Erythroblast (primary cell): Measurements from ENCODE around the gene DPP7.

Experiments used
- DNase-seq, 2 experiments: peaks; one replicate each; lab custom pipeline; 2025; lab: John Stamatoyannopoulos, UW
- GATA1 ChIP-seq: IDR thresholded peaks from 2 replicates; pipeline ENCODE4 v1.6.1; 2011; ENCODE audit warnings: low read depth, mild to moderate bottlenecking, control low read depth, low read length, moderate library complexity
- POLR2A ChIP-seq: IDR thresholded peaks from 2 replicates; pipeline ENCODE4 v1.6.1; 2011; ENCODE audit warnings: mild to moderate bottlenecking, low read length

DPP7 gene

DNA sequence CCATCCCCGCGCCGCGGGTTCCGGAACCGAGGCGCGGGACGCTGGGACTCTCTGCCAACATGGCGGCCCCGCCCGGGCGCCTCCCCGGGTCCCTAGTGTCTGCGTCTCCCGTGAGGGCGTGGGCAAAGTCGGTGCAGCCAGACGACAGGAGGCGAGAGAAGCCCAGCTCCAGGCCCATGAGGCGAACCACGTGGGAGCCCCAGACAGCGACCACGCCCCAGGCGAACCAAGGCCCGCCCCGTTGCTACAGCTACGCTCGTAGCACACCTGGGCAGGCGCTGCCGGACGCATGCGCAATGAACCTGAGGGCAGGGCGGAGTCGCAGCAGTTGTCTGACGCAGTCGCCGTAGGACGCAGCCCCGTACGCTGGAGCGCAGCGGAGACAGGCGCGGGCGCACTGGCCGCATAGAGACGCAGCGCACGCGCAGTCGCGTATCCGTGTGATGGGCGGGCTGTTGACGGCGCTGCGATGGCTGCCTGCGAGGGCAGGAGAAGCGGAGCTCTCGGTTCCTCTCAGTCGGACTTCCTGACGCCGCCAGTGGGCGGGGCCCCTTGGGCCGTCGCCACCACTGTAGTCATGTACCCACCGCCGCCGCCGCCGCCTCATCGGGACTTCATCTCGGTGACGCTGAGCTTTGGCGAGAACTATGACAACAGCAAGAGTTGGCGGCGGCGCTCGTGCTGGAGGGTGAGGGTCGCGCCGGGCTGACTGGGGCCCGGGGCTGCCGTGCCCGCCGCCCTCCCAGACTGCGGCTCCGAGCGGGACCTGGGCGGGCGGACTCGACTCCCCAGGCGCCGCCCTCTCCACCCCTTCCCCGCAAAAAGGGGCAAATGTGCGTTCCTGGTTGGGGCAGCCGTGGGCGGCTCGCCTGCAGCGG, 27.8 kb downstream of the DPP7 start, which contains the start of gene MAN1B1:
Gene MAN1B1, plus strand, starts transcription at position 455 of the 878 bp plus-strand sequence. Its CDS starts 15 bp downstream, at position 470.
- DNase-seq = peak; percentile 99 to 100
- peak; percentile 80 for TF ChIP-seq POLR2A
- TF ChIP-seq GATA1 = no peak

DNA sequence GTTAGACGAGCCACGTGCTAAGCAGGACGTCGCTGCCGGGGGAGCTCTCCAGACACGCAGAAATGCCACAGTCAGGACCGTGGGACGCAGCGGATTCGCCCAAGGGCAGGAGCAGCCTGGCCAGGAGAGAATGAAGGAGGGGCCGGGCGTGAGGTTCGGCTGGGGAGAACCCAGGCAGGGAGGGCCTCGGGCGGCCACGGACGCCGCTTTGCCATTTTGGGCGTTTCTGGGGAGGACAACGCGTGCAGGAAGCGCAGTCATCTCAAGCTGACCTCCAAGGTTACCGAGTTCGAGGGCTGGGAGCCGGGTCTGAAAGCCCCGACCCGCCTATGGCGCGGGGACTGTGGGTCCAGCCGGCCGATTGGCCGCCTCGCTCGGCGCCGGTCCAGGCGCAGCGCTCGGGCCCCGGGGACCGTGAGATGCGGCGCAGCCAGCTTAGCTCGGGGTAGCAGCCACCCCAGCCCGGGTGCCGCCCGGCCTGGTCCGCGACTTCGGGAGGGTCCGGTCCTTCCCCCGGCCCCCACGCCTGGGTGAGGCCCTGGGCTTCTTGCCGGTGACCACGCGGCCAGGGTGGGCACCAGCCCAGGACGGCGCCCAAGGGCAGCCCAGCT, 28.5 kb downstream of the DPP7 start:
- no peak for TF ChIP-seq POLR2A
- TF ChIP-seq GATA1 = no peak
- DNase-seq = peak; percentile 70 to 72

DNA sequence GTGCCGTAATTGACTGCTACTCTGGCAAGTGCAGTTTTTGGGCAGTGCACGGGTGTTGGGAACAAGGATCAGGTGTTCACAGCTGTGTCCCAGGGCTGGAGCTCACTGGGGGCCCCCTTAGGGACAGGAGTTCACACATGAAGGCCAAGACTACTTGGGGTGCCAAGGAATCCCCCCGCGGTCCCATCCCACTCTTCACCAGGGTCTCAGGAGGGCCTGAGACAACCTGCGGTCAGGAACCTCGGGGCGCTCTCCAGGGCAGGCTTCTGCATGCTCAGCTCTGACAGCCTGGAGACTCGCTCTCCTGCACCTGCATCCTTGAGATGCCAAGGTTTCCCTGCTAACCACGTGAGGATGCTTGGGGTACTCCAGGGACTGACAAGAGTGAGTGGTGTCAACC, 30.0 kb downstream of the DPP7 start:
- DNase-seq = no peak
- no peak for TF ChIP-seq GATA1
- TF ChIP-seq POLR2A = no peak

DNA sequence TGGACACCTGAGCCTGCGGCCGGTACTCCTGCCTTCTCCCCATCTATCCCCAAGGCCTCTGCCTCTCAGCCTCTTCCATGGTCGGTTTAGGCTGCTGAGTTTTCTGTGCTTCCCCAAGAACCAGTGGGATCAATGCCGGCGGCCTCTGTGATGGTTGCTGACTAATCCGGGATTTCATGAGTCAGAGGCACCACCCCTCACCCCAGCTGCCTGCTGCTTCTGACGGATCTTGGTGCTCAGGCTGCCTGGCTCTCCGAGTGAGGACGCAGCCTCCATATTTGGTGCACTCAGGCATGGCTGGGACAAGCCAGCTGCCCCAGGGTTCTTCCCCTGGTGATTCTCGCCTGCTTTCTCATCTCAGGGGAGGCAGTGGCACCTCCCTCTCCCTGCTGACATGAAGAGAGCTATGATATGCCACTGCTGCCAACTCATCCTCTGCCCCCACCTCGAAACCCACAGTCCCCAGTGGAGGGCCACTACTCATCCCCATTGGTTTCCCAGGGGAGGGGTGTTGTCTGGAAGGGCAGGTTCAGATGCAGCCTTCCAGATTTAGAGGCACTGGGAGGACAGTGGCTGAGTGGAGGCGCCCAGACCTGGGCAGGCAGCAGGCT, 31.0 kb downstream of the DPP7 start:
- TF ChIP-seq POLR2A (no peak), GATA1 (no peak)
- peak in 1 of 2 experiments; percentile 62 for DNase-seq

DNA sequence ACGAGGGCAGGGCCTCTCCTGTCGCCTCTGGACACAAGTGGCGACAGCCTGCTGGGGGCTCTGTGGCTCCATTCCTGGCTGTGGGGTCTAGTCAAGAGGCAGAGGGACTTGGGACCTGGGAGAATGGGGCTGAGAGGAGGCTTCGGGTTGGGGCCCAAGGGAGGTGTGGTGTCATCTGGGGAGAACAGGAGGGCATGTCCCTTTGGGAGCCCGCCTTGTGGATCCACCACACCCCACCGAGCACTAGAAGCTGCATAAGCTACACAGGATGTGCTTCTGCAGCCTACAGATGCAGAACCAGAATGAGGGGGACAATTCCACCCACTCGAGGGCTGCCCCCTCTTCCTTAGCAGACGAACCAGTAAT, 31.6 kb downstream of the DPP7 start:
- TF ChIP-seq POLR2A (no peak), GATA1 (no peak)
- DNase-seq = no peak

DNA sequence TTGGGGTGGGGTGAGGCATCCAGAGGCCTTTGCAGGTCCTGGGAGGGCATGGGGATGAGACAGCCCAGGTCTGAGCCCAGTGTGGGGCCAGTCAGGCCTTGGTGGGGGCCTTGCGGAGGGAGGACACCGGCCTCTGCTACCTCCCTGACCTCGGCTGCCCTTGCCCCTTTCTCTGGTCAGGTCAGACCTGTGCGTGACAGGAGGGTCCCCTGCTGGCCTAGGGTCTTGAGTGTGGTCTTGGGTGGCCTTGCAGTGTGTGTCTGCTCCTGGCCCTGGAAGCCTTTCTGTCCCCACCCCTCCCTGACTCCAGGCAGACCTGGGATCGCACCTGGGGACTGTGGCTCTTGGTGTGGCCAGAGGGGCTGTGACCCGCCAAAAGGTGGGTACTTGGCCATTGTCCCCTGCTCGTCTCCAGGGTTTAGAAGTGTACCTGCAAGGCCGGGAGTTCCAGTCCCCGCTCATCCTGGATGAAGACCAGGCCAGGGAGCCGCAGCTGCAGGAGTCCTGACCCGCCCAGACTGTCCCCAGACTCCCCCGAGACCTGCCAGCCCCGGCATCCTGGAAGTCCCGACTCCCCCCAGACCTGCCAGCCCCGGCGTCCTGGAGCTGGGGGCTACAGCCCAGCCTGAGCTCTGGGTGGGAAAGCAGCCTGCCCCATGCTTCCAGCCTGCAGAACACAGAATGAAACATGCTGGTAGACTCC, 32.2 kb downstream of the DPP7 start:
- DNase-seq = no peak
- no peak for TF ChIP-seq POLR2A
- no peak for TF ChIP-seq GATA1

DNA sequence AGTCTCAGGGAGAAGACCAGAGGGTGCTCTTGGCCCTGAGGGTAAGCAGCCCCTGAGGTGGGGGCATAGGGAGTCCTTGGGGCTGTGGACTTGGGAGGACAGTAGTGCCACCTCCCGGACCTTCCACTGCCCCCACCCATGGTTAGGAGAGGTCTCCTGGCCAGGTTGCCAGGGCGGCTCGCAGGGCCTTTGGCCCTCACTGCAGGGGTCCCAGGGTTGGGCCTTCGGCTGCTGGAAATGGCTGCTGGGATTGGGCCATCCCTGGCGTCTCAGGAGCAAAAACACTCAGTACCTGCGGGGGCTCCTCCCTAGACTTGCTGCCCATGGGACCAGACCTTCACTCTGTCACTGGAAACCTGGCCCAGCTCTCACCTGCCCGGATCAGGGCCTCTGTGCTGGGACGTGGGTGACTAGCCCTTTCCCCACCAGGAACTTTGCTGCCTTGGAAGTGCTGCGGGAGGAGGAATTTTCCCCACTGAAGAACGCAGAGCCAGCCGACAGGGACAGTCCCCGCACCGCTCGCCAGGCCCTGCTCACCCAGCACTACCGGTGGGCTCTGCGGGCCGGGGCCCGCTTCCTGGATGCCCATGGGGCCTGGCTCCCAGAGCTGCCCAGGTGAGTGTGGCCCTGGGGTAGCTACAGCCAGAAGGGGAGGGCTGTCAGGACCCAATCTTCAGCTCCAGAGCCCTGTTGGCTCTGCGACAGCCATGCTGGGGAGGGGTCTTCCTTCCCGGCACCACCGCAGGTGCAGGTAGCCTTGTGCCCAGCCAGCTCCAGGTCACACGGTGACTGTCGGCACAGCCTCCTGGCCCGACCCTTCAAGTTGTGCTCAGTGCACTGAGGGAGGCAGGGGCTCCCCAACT, 34.0 kb downstream of the DPP7 start:
- no peak for DNase-seq
- TF ChIP-seq GATA1 = no peak
- TF ChIP-seq POLR2A = no peak

DNA sequence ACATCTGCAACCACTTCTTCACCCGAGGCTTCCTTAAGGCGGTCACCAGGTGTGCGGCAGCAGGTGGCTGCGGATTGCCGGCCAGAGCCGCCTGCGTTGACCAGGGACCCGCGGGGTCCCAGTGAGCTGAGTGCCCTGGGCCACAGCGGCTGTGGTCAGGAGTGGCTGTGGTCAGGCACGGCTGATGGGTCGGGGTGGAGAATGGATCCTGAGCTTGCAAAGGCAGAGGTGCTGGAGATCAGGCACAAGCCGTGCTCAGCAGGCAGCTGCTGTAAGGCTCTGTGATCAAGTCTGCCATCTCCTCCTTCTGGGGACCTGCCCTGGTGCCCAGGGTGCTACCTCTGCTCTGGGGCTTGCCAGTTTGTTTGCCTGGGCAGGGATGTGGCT, 35.1 kb downstream of the DPP7 start:
- DNase-seq = no peak
- TF ChIP-seq POLR2A (no peak), GATA1 (no peak)

DNA sequence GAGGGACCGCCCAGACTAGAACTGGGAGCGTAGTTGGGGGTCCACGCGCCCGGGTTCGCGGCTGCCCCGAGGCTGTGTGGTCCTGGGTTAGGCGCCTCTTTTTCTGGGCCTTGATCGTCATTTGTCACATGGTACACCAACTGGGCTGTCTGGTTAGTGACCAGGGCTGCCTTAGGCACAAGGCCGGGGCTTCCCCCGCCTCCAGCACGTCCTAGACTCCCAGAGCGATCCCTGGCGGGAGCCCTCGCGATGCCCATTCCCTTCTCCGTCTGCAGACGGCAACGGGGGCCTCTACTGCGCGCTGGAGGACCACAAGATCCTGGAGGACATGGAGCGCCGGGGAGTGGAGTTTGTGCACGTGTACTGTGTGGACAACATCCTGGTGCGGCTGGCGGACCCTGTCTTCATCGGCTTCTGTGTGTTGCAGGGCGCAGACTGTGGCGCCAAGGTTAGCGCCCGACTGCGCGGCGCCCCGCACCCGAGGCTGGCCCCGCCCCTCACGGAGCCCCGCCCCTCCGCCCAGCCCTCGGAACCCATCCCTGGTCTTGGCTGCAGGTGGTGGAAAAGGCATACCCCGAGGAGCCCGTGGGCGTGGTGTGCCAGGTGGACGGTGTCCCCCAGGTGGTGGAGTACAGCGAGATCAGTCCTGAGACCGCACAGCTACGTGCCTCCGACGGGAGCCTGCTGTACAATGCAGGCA, 35.7 kb downstream of the DPP7 start:
- TF ChIP-seq POLR2A (no peak), GATA1 (no peak)
- no peak for DNase-seq

DNA sequence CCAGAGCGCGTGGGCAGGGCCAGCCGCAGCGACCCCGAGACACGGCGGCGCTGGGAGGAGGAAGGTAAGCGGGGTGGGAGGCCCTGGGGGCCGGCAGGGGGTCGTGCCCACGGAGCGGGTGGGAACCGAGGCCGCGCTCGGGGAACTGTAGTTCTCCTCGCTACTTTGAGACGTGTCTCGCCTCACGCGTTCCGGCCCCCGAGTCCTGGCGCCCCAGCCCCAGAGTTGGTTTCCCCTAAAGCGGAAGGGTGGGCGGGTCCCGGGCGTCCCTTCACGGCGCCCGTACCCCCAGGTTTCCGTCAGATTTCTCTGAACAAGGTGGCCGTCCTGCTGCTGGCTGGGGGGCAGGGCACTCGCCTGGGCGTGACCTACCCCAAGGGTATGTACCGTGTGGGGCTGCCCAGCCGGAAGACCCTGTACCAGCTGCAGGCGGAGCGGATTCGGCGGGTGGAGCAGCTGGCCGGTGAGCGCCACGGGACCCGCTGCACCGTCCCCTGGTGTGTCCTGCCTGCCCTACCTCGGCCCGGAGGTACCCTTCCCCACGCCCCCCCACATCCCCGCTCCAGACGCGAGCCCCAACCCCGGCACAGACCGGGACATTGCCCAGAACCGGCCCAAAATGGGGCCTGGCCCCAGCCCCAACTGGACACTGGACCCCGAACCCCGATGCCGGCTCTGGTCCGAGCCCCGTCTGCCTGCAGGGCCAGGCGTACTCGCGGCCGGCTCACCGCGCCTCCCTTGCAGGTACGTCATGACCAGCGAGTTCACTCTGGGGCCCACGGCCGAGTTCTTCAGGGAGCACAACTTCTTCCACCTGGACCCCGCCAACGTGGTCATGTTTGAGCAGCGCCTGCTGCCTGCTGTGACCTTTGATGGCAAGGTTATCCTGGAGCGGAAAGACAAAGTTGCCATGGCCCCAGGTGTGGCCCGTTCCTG, 36.5 kb downstream of the DPP7 start:
- no peak for DNase-seq
- TF ChIP-seq POLR2A (no peak), GATA1 (no peak)
